GM19035 (cell line): ENCODE data around the gene ZEB2.

Experiments used
- ATAC-seq: cut with Tn5 transposase; IDR thresholded peaks from one replicate; pipeline ENCODE4 v1.9.1; 2021; ENCODE audit not compliant: unreplicated experiment

ZEB2 gene

GRCh38 chr2:144429396-144430112 lies 90.4 kb downstream of the ZEB2 start:
- no peak for ATAC-seq

GRCh38 chr2:144426981-144427479 lies 92.9 kb downstream of the ZEB2 start:
- no peak for ATAC-seq

GRCh38 chr2:144426355-144426754 lies 93.6 kb downstream of the ZEB2 start:
- ATAC-seq = no peak

GRCh38 chr2:144424559-144425240 lies 95.2 kb downstream of the ZEB2 start:
- no peak for ATAC-seq

GRCh38 chr2:144421606-144422510 lies 98.1 kb downstream of the ZEB2 start:
- no peak for ATAC-seq

GRCh38 chr2:144419218-144419617 lies 100.7 kb downstream of the ZEB2 start:
- no peak for ATAC-seq

GRCh38 chr2:144415386-144415785 lies 104.5 kb downstream of the ZEB2 start:
- ATAC-seq = no peak

GRCh38 chr2:144414324-144414845 lies 105.5 kb downstream of the ZEB2 start:
- peak; percentile 60 for ATAC-seq

- no peak for ATAC-seq
Measured at GRCh38 chr2:144412709-144413108, 107.2 kb downstream of the ZEB2 start.

GRCh38 chr2:144411473-144411872 lies 108.4 kb downstream of the ZEB2 start:
- ATAC-seq = no peak

GRCh38 chr2:144409241-144409640 lies 110.7 kb downstream of the ZEB2 start:
- no peak for ATAC-seq

- no peak for ATAC-seq
Measured at GRCh38 chr2:144407262-144407661, 112.7 kb downstream of the ZEB2 start.

GRCh38 chr2:144405982-144406788 lies 113.7 kb downstream of the ZEB2 start:
- no peak for ATAC-seq

GRCh38 chr2:144405321-144405720 lies 114.6 kb downstream of the ZEB2 start:
- ATAC-seq = no peak

- ATAC-seq = no peak
Measured at GRCh38 chr2:144404586-144405314, 115.2 kb downstream of the ZEB2 start.

GRCh38 chr2:144403933-144404332 lies 116.0 kb downstream of the ZEB2 start:
- ATAC-seq = no peak

GRCh38 chr2:144402251-144402650 lies 117.7 kb downstream of the ZEB2 start:
- ATAC-seq = no peak

GRCh38 chr2:144401036-144401435 lies 118.9 kb downstream of the ZEB2 start:
- ATAC-seq = no peak

GRCh38 chr2:144396318-144396717 lies 123.6 kb downstream of the ZEB2 start:
- ATAC-seq = no peak
